ENCODE data around the gene TEX2.

The TEX2 gene

DNA sequence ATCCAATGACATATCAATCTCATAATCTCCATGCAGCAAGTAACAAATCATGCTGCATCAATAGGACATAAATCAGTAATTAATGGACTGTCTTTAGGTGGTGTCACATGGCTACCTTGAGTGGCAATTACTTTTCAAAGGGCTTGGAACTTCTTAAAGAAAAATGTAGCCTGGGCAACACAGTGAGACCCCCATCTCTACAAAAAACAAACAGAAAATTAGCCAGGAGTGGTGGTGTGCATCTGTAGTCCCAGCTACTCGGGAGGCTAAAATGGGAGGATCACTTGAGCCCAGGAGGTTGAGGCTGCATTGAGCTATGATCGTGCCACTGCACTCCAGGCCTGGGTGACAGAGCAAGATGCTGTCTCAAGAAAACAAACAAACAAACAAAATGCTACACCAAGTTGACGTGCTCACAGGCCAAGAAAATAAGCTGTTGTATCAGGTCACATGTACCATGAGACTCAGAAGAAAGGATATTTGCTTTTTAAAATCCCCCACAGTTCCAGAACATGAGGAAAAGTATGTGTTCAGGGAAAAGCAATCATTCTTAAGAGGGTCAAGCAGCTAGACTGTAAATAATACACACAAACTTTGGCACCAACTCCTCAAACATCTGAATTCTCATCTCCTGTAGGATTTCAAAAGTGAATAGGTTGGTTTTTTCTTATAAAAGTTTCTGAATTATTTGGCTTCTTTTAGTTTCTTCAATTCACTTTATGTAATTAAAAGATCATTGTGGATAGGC is 109.3 kb downstream of the TEX2 start:
- H3K27me3 ChIP-seq = no peaks in the 10 kb centered on the region
- H3K4me1 ChIP-seq = peaks cover 20% of the 10 kb centered on the region
- H3K4me3 ChIP-seq (ENCODE audit: low read depth, low read length) = no peak overlapping the region
- no peak for DNase-seq
- H3K9me3 ChIP-seq = no peaks in the 10 kb centered on the region
- peaks cover 20% of the 10 kb centered on the region for H3K36me3 ChIP-seq
- TF ChIP-seq, protein P1, sequence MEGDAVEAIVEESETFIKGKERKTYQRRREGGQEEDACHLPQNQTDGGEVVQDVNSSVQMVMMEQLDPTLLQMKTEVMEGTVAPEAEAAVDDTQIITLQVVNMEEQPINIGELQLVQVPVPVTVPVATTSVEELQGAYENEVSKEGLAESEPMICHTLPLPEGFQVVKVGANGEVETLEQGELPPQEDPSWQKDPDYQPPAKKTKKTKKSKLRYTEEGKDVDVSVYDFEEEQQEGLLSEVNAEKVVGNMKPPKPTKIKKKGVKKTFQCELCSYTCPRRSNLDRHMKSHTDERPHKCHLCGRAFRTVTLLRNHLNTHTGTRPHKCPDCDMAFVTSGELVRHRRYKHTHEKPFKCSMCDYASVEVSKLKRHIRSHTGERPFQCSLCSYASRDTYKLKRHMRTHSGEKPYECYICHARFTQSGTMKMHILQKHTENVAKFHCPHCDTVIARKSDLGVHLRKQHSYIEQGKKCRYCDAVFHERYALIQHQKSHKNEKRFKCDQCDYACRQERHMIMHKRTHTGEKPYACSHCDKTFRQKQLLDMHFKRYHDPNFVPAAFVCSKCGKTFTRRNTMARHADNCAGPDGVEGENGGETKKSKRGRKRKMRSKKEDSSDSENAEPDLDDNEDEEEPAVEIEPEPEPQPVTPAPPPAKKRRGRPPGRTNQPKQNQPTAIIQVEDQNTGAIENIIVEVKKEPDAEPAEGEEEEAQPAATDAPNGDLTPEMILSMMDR (IDR thresholded peaks at IDR 0.05; ENCODE audit: low read depth, low read length) = no peak

- Histone ChIP-seq H3K9me3 (no peaks in the 10 kb centered on the region), H3K36me3 (peaks cover 27% of the 10 kb centered on the region), H3K27me3 (no peaks in the 10 kb centered on the region), H3K4me1 (peaks cover 30% of the 10 kb centered on the region), H3K4me3 (ENCODE audit: low read depth, low read length) (no peak overlapping the region)
- DNase-seq = no peak
- TF ChIP-seq, protein P1 (IDR thresholded peaks at IDR 0.05; ENCODE audit: low read depth, low read length) = no peak
Observed at GRCh38 chr17:64152428-64153125, 110.5 kb downstream of the TEX2 start.

- no peaks in the 10 kb centered on the region for H3K27me3 ChIP-seq
- no peak overlapping the region for H3K4me3 ChIP-seq (ENCODE audit: low read depth, low read length)
- peaks cover 42% of the 10 kb centered on the region for H3K36me3 ChIP-seq
- no peaks in the 10 kb centered on the region for H3K9me3 ChIP-seq
- TF ChIP-seq, protein P1 (IDR thresholded peaks at IDR 0.05; ENCODE audit: low read depth, low read length) = no peak
- no peak for DNase-seq
- H3K4me1 ChIP-seq = peaks cover 29% of the 10 kb centered on the region
Observed at GRCh38 chr17:64151016-64151368, 112.1 kb downstream of the TEX2 start.

- TF ChIP-seq, protein P1 (IDR thresholded peaks at IDR 0.05; ENCODE audit: low read depth, low read length) = no peak
- Histone ChIP-seq H3K4me3 (ENCODE audit: low read depth, low read length) (no peak overlapping the region), H3K36me3 (peaks cover 43% of the 10 kb centered on the region), H3K9me3 (no peaks in the 10 kb centered on the region), H3K27me3 (no peaks in the 10 kb centered on the region), H3K4me1 (peaks cover 29% of the 10 kb centered on the region)
- no peak for DNase-seq
Observed at GRCh38 chr17:64150237-64151015, 112.6 kb downstream of the TEX2 start.

- Histone ChIP-seq H3K4me1 (peaks cover 29% of the 10 kb centered on the region), H3K9me3 (no peaks in the 10 kb centered on the region), H3K36me3 (peaks cover 43% of the 10 kb centered on the region), H3K27me3 (no peaks in the 10 kb centered on the region), H3K4me3 (ENCODE audit: low read depth, low read length) (no peak overlapping the region)
- DNase-seq = no peak
- TF ChIP-seq, protein P1 (IDR thresholded peaks at IDR 0.05; ENCODE audit: low read depth, low read length) = no peak
Observed at GRCh38 chr17:64149196-64149595, 113.9 kb downstream of the TEX2 start.
